Thyroid gland (tissue), 4 donors: ENCODE measurements around the gene TSHZ1. TPM values are rescaled to one million over a fixed set of nuclear protein-coding genes. Genes with fewer than 3 reads are reported as not detected.

ENCODE experiments used
- DNase-seq, 2 donors: peaks; one replicate each; pipeline ENCODE4 v3.0.0-alpha.2; 2019
- H3K27ac ChIP-seq, 3 donors: fragments of 200-600 bp; sonication (generic); 1 replicate in 2 of 3; 2 replicates in 1 of 3; pipeline ENCODE4 v1.5.1; 2016 to 2019; ENCODE audit warnings: mild to moderate bottlenecking in 1 of 3, moderate library complexity in 1 of 3
- H3K27me3 ChIP-seq: fragments of 200-600 bp; sonication (generic); one replicate; pipeline ENCODE4 v1.5.1; 2019
- H3K36me3 ChIP-seq, 2 donors: fragments of 200-600 bp; sonication (generic); one replicate each; pipeline ENCODE4 v1.5.1; 2016 to 2019
- H3K4me1 ChIP-seq, 2 donors: fragments of 200-600 bp; sonication (generic); one replicate each; pipeline ENCODE4 v1.5.1; 2017 to 2019
- H3K4me3 ChIP-seq, 3 donors: fragments of 200-600 bp; sonication (generic); replicated peaks in 1 of 3; 1 replicate in 2 of 3; 2 replicates in 1 of 3; pipeline ENCODE4 v1.5.1; 2016; ENCODE audit warnings: mild to moderate bottlenecking in 1 of 3
- H3K9me3 ChIP-seq: fragments of 200-600 bp; sonication (generic); one replicate; pipeline ENCODE4 v1.5.1; 2017
- CTCF ChIP-seq, 6 experiments: fragments of 200-600 bp in 3 of 6; fragments of 450-650 bp in 3 of 6; sonication (generic) in 3 of 6; IDR thresholded peaks; one replicate each; pipeline ENCODE4 v1.5.1; 2016 to 2019; ENCODE audit warnings: antibody characterized with exemption in 6 of 6, mild to moderate bottlenecking in 2 of 6, inconsistent platforms in 1 of 6, moderate library complexity in 1 of 6
- POLR2A ChIP-seq, 2 donors: fragments of 450-650 bp; IDR thresholded peaks; one replicate each; pipeline ENCODE4 v1.6.1; 2017; ENCODE audit warnings: antibody characterized with exemption in 2 of 2, mild to moderate bottlenecking in 2 of 2, moderate library complexity in 1 of 2
- WGBS, 2 donors: methylation state at CpG; one replicate each; pipeline ENCODE4 v1.1.5; 2017; 5-methylcytosine and 5-hydroxymethylcytosine counted together
- intact Hi-C: fragments of 100-400 bp; cut with DNase I; formaldehyde crosslinking; loops from one replicate; pipeline ENCODE4 v1.15.1; 2023
- total RNA-seq, 4 donors: library from RNA; depleted of rRNA; stranded (reverse); fragments of >200 nt; gene quantifications; one replicate each; pipeline ENCODE4 v1.2.3, GENCODE V29; 2016

TSHZ1 gene
- total RNA-seq, 4 donors from 2014 or later = 17.9 to 22.2 (median 19.0) TPM

GRCh38 chr18:75216212-75216910 lies 5.8 kb downstream of the TSHZ1 start:
- Histone ChIP-seq H3K27me3 (no peaks in the 10 kb centered on the region), H3K4me1 (peaks cover 12 to 37% of the 10 kb centered on the region in 2 donors), H3K36me3 (no peaks in the 10 kb centered on the region), H3K27ac (peak overlapping the region in 1 of 3 donors; percentile 8), H3K4me3 (no peak overlapping the region), H3K9me3 (no peaks in the 10 kb centered on the region)
- WGBS, 2 donors = 78% methylated on average over 7 of the region's 7 CpGs
- no peak for TF ChIP-seq CTCF (IDR thresholded peaks at IDR 0.05)
- no peak for TF ChIP-seq POLR2A (IDR thresholded peaks at IDR 0.05)
- no peak for DNase-seq
- intact Hi-C loops = no loop called here

- no peaks in the 10 kb centered on the region for H3K36me3 ChIP-seq
- peaks cover 12 to 37% of the 10 kb centered on the region in 2 donors for H3K4me1 ChIP-seq
- intact Hi-C loops = no loop called here
- no peak overlapping the region for H3K4me3 ChIP-seq
- no peak for TF ChIP-seq CTCF (IDR thresholded peaks at IDR 0.05)
- no peak for TF ChIP-seq POLR2A (IDR thresholded peaks at IDR 0.05)
- no peak for DNase-seq
- H3K27me3 ChIP-seq = no peaks in the 10 kb centered on the region
- H3K9me3 ChIP-seq = no peaks in the 10 kb centered on the region
- no peak overlapping the region for H3K27ac ChIP-seq
- WGBS, 2 donors = 91% methylated on average over 10 of the region's 10 CpGs
These were observed 6.5 kb downstream of the TSHZ1 start for GRCh38 chr18:75216911-75217689.

- Histone ChIP-seq H3K9me3 (no peaks in the 10 kb centered on the region), H3K4me1 (peaks cover 2 to 35% of the 10 kb centered on the region in 2 donors), H3K4me3 (no peak overlapping the region), H3K27ac (no peak overlapping the region), H3K27me3 (no peaks in the 10 kb centered on the region), H3K36me3 (no peaks in the 10 kb centered on the region)
- TF ChIP-seq POLR2A (IDR thresholded peaks at IDR 0.05) (no peak), CTCF (IDR thresholded peaks at IDR 0.05) (no peak)
- 62 to 66% methylated on average over 12 of the region's 12 CpGs for WGBS, 2 donors
- no peak for DNase-seq
- intact Hi-C loops = no loop called here
These were observed 7.7 kb downstream of the TSHZ1 start for GRCh38 chr18:75218065-75218923.

- H3K9me3 ChIP-seq = no peaks in the 10 kb centered on the region
- H3K27me3 ChIP-seq = no peaks in the 10 kb centered on the region
- 91 to 94% methylated on average over 11 of the region's 11 CpGs for WGBS, 2 donors
- no peak for DNase-seq
- no peak overlapping the region for H3K27ac ChIP-seq
- no peak overlapping the region for H3K4me3 ChIP-seq
- intact Hi-C loops = no loop called here
- TF ChIP-seq POLR2A (IDR thresholded peaks at IDR 0.05) (no peak), CTCF (IDR thresholded peaks at IDR 0.05) (no peak)
- no peaks in the 10 kb centered on the region for H3K36me3 ChIP-seq
- peaks cover 6 to 40% of the 10 kb centered on the region in 2 donors for H3K4me1 ChIP-seq
These were observed 9.3 kb downstream of the TSHZ1 start for GRCh38 chr18:75219745-75220375.
